Left kidney (tissue), 2 donors: Measurements from ENCODE around the gene MCM5. TPM values are rescaled to one million over a fixed set of nuclear protein-coding genes. Genes with fewer than 3 reads are reported as not detected.
"Not testable (repeated sequence)": the region's sequence is repeated elsewhere in the genome, so short reads cannot be mapped to it uniquely, and the experiment has no call there.

ENCODE experiments used
- DNase-seq: peaks from one replicate; pipeline ENCODE4 v3.0.0-alpha.2; 2013
- polyA plus RNA-seq: library from polyadenylated mRNA; unstranded; fragments of 120-200 nt; gene quantifications from one replicate; pipeline ENCODE4 v1.2.1, GENCODE V29; 2013; ENCODE audit not compliant: insufficient read length

Gene MCM5
- polyA plus RNA-seq, 1 donor = 72.4 TPM

DNA sequence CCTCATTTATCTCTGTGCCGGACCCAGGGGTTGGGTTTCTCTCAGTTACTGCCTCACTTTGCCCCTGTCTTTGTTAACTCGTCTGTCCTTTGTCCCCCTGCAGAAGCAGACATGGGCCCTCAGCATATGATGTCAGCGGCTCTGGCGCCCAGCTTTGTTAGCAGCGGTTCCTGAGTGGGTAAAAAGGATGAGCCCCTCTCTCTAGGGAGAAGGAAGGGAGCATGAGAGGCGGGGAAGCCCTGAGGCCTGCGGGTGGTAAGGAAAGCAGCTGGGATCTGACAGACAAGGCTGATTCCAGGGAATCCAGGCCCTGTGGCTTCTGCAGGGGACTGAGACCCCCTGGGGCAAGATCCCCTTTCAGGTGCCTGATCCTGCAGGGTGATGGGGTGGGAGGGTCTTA, 51.7 kb downstream of the MCM5 start:
- DNase-seq = no peak

DNA sequence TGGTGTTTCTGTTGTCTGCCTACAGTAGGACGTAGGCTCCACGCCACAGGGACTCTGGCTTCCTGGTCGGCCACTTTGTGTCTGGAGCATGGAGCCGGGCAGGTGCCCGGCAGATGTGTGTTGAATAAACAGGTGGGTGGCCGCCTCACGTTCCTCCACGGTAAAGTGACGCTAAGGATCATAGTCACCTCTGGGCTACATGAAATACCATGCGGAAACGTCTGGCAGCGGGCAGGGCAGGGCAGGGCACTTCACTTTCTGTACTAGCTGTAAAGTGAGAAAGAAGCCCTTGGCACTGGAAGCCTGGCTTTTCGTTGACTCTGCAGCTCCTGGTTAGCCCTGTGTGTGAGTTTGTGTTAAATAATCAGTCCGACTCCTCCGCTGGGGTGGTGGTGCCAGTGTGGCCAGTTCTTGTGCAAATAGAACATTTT, 52.4 kb downstream of the MCM5 start:
- DNase-seq = no peak

- no peak for DNase-seq
Measured at GRCh38 chr22:35452810-35453743, 53.1 kb downstream of the MCM5 start.

GRCh38 chr22:35454416-35455054, 54.6 kb downstream of the MCM5 start:
- no peak for DNase-seq

- no peak for DNase-seq
Measured at GRCh38 chr22:35455529-35455928, 55.6 kb downstream of the MCM5 start.

DNA sequence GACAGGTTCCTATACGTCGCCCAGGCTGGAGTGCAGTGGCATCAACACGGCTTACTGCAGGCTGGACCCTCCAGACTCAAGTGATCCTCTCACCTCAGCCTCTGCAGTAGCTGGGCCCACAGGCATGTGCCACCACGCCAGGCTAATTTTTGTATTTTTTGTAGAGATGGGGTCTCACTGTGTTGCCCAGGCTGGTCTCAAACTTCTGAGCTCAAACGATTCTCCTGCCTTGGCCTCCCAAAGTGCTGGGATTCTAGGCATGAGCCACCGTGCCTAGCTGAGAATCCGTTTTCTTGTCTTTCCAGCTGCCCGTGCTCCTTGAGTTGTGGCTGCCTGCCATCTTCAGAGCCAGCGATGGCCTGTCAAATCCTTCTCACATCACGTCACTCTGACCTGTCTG, 56.8 kb downstream of the MCM5 start:
- no peak for DNase-seq

GRCh38 chr22:35457729-35458546, 58.0 kb downstream of the MCM5 start:
- DNase-seq = no peak

DNA sequence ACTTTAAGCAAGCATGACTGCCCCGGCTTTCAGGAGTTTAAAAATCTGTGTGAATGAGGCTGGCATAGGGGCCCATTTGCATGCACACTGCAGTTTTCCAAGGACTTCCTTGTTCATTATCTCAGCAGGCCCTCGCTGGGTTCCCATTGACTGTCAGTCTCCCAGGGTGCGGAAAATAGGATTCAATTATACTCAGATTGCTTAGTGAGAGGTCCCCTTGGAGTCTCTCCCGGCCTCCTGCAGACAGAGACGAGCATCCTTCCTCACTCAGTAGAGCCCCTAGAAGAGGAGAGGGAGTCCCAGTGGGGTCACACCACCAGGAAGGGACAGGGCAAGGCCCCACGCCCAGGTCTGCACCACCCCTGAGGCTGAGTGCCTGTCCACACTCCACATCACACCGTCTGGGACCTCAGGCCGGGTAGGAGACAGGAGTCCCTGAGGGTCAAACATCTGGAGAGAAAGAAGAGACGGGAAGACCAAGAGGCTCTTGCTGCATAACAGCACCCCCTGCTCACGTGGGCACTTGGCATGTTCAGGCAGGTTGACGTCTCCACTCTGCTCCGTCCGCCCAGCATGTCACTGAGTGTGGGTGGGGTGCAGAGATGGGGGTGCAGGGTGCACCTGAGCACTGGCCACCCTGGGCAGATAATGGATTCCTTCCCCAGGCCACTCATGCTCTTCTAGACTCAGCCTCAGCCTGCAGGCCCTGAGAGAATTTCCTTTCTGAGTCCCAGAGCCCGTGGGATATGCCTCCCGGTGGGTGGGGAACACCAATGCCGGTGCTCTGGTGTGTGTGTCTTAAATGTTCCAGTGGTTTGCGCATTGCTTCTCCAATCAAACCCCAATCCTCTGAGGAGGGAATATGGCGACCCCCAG, 58.8 kb downstream of the MCM5 start:
- DNase-seq = no peak

- DNase-seq = no peak
Measured at GRCh38 chr22:35459423-35459894, 59.5 kb downstream of the MCM5 start.

GRCh38 chr22:35459976-35460375, 60.0 kb downstream of the MCM5 start:
- not testable (repeated sequence) for DNase-seq

DNA sequence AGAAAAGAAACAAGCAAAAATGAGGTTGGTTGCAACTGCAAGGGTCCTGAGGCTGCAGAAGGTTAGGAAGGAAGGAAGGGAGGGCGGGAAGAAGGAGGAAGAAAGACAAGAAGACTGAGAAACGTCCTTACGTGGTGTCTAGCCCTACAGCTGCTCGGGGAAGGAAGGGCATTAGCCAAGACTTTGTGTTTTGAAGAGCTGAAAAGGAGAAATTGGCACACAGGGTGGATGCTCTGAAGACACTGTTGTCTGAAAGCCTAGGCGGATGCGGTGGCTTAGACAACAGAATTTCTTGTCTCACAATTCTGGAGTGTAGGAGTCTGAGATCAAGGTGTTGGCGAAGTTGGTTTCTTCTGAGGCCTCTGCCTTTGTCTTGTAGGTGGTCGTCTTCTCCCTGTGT, 60.7 kb downstream of the MCM5 start:
- no peak for DNase-seq

DNA sequence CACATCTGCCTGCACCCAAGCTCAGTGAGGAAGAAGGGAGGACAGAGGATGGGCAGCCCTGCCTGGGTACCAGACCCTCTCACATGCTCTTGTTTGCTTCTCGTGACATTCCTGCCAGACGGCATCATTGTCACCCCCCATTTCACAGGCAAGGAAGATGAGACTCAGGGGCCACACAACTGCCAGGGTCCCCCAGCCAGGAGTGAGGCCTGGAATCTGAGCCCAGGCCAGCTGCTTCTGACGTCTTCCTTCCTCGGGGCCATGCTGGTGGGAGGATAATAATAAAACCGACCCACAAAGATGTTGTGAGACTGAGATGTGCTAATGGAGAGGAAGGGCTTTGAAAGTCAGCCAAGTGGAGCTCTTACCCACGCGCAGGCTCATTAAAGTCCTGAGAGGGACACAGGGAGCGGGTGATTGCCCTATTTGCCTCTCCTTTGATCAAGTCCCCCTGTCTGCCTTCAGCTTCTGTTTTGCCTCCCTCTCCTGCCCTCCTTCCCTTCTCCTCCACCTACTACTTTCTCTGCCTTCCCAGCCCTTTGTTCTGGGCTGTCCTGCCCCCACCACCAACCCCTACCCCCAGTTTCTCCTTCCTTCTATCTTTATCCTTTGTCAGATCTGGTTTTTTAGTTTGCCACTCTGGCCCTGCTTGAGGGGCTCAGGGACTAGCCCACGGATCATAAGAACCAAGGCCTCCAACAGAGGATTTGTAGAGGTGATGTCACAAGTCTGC, 62.7 kb downstream of the MCM5 start:
- DNase-seq = no peak

GRCh38 chr22:35463231-35463933, 63.4 kb downstream of the MCM5 start:
- DNase-seq = no peak

GRCh38 chr22:35464399-35464798, 64.5 kb downstream of the MCM5 start:
- no peak for DNase-seq

- no peak for DNase-seq
Measured at GRCh38 chr22:35465109-35465701, 65.3 kb downstream of the MCM5 start.

- DNase-seq = no peak
Measured at GRCh38 chr22:35467681-35468434, 67.9 kb downstream of the MCM5 start.

- no peak for DNase-seq
Measured at GRCh38 chr22:35470903-35471321, 71.0 kb downstream of the MCM5 start.

GRCh38 chr22:35471566-35471965, 71.6 kb downstream of the MCM5 start:
- DNase-seq = not testable (repeated sequence)

DNA sequence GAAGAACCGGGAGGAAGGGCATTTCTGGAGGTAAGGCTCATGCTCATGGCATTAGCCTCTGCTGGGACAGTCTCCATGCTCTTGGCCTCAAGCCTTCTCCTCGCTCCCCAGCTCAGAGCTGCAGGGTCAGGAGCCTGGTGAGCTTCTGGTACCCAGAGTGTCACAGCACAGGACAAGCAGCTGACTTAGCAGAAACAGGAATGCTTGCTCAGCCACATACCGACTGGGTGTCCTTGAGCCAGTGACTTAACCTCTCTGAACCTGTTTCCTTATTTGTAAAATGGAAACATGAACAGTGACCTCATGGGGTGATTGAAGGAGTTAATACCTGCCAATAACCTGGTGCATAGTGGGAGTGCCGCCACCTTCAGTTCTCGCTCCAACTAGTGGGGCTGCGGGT, 72.5 kb downstream of the MCM5 start:
- no peak for DNase-seq
